Neural cell (in vitro differentiated cells): ENCODE data around the gene LY6G6D. TPM values are rescaled to one million over a fixed set of nuclear protein-coding genes. Genes with fewer than 3 reads are reported as not detected.

Source experiments
- H2AFZ ChIP-seq: fragments of 200-600, 300-800 bp; sonication (generic), shearing (Covaris generic); 2 replicates; pipeline ENCODE4 v1.6.0; 2014; ENCODE audit warnings: low read depth, mild to moderate bottlenecking, antibody characterized with exemption, low read length, moderate library complexity
- H3F3A ChIP-seq: fragments of 200-600 bp; shearing (Covaris generic); 2 replicates; pipeline ENCODE4 v1.6.1; 2016; ENCODE audit warnings: mild to moderate bottlenecking, moderate library complexity, mixed read lengths, antibody characterized with exemption, low read length; ENCODE audit not compliant: insufficient read depth, poor library complexity, severe bottlenecking
- H3K27ac ChIP-seq: fragments of 200-600, 300-800 bp; sonication (generic), shearing (Covaris generic); 2 replicates; pipeline ENCODE4 v1.5.1; 2014; ENCODE audit warnings: mild to moderate bottlenecking, low read length, moderate library complexity
- H3K27me3 ChIP-seq: fragments of 300-800, 200-600 bp; sonication (generic), shearing (Covaris generic); 2 replicates; pipeline ENCODE4 v1.6.0; 2014; ENCODE audit warnings: mild to moderate bottlenecking, low read depth, low read length, moderate library complexity; ENCODE audit not compliant: insufficient read depth
- H3K36me3 ChIP-seq: fragments of 300-800, 200-600 bp; sonication (generic), shearing (Covaris generic); 2 replicates; pipeline ENCODE4 v1.5.1; 2014; ENCODE audit warnings: mild to moderate bottlenecking, antibody characterized with exemption, low read length, moderate library complexity; ENCODE audit not compliant: insufficient read depth
- H3K4me2 ChIP-seq: fragments of 300-800, 200-600 bp; sonication (generic), shearing (Covaris generic); 2 replicates; pipeline ENCODE4 v1.6.0; 2014; ENCODE audit warnings: mild to moderate bottlenecking, low read length
- H3K4me3 ChIP-seq: fragments of 300-800, 200-600 bp; sonication (generic), shearing (Covaris generic); 2 replicates; pipeline ENCODE4 v1.5.1; 2014; ENCODE audit warnings: mild to moderate bottlenecking, low read length, moderate library complexity
- H3K79me2 ChIP-seq: fragments of 200-600 bp; shearing (Covaris generic); replicated peaks from 2 replicates; pipeline ENCODE4 v1.6.0; 2014; ENCODE audit warnings: mild to moderate bottlenecking, low read length, moderate library complexity; ENCODE audit not compliant: insufficient read depth
- H3K9ac ChIP-seq: fragments of 300-800, 200-600 bp; sonication (generic), shearing (Covaris generic); 2 replicates; pipeline ENCODE4 v1.6.1; 2016; ENCODE audit warnings: mild to moderate bottlenecking, low read length, mixed read lengths
- H3K9me2 ChIP-seq: fragments of 200-600 bp; shearing (Covaris generic); 2 replicates; pipeline ENCODE4 v1.6.1; 2016; ENCODE audit warnings: mild to moderate bottlenecking, low read length, mixed read lengths; ENCODE audit not compliant: insufficient read depth
- H3K9me3 ChIP-seq: fragments of 200-600, 300-800 bp; sonication (generic), shearing (Covaris generic); 2 replicates; pipeline ENCODE4 v1.6.1; 2016; ENCODE audit warnings: mild to moderate bottlenecking, mixed run types, low read length, moderate library complexity, mixed read lengths
- H4K20me1 ChIP-seq: fragments of 200-600 bp; shearing (Covaris generic); 2 replicates; pipeline ENCODE4 v1.6.1; 2016; ENCODE audit warnings: mild to moderate bottlenecking, mixed run types; ENCODE audit not compliant: insufficient read depth
- EP300 ChIP-seq: fragments of 450-650 bp; conservative IDR thresholded peaks from 2 replicates; pipeline ENCODE4 v1.6.1; 2014; ENCODE audit warnings: antibody characterized with exemption, mild to moderate bottlenecking, moderate library complexity; ENCODE audit not compliant: poor library complexity, severe bottlenecking
- EZH2 ChIP-seq: fragments of 200-600, 300-800 bp; shearing (Covaris generic), sonication (generic); IDR thresholded peaks from 2 replicates; pipeline ENCODE4 v1.6.1; 2014; ENCODE audit warnings: antibody characterized with exemption, low read length, borderline replicate concordance, mild to moderate bottlenecking; ENCODE audit not compliant: insufficient read depth, poor library complexity, severe bottlenecking
- MXI1 ChIP-seq: fragments of 450-650 bp; conservative IDR thresholded peaks from 2 replicates; pipeline ENCODE4 v1.6.1; 2014; ENCODE audit warnings: antibody characterized with exemption, mild to moderate bottlenecking; ENCODE audit not compliant: poor library complexity, severe bottlenecking
- POLR2AphosphoS5 ChIP-seq: IDR thresholded peaks from 2 replicates; pipeline ENCODE4 v1.6.1; 2012
- RAD21 ChIP-seq: fragments of 450-650 bp; conservative IDR thresholded peaks from 2 replicates; pipeline ENCODE4 v1.6.1; 2014; ENCODE audit warnings: antibody characterized with exemption, mild to moderate bottlenecking, moderate library complexity
- REST ChIP-seq: IDR thresholded peaks from 2 replicates; pipeline ENCODE4 v1.6.1; 2012; ENCODE audit warnings: borderline replicate concordance
- SMC3 ChIP-seq: fragments of 450-650 bp; conservative IDR thresholded peaks from 2 replicates; pipeline ENCODE4 v1.6.1; 2014; ENCODE audit warnings: antibody characterized with exemption, mild to moderate bottlenecking, moderate library complexity; ENCODE audit not compliant: poor library complexity
- TAF1 ChIP-seq: IDR thresholded peaks from 2 replicates; pipeline ENCODE4 v1.6.1; 2012; ENCODE audit warnings: low read depth
- polyA plus RNA-seq: library from polyadenylated mRNA; depleted of rRNA; stranded (reverse); fragments of >200 nt; gene quantifications from 2 replicates; pipeline ENCODE4 v1.2.3, GENCODE V29; 2014
- TF ChIP-seq, protein P1 (sequence below): fragments of 450-650 bp; IDR thresholded peaks from 2 replicates; pipeline ENCODE4 v1.5.1; 2014; ENCODE audit warnings: antibody characterized with exemption, mild to moderate bottlenecking, moderate library complexity; ENCODE audit not compliant: poor library complexity, severe bottlenecking

The LY6G6D gene
- polyA plus RNA-seq, 1 donor from 2014 or later: not detected

- no peaks in the 10 kb centered on the region for H3K9me3 ChIP-seq
- H4K20me1 ChIP-seq: no peaks in the 10 kb centered on the region
- H3K4me3 ChIP-seq: no peak overlapping the region
- H3K4me2 ChIP-seq: no peak overlapping the region
- no peak overlapping the region for H2AFZ ChIP-seq
- no peaks in the 10 kb centered on the region for H3K36me3 ChIP-seq
- H3K27ac ChIP-seq: no peak overlapping the region
- H3K9ac ChIP-seq: no peak overlapping the region
- H3K9me2 ChIP-seq: no peaks in the 10 kb centered on the region
- no peaks in the 10 kb centered on the region for H3K27me3 ChIP-seq
- TF ChIP-seq RAD21 (no peak), TAF1 (no peak), EP300 (no peak), MXI1 (no peak), EZH2 (no peak), POLR2AphosphoS5 (no peak), REST (no peak), SMC3 (no peak)
- TF ChIP-seq, protein P1, sequence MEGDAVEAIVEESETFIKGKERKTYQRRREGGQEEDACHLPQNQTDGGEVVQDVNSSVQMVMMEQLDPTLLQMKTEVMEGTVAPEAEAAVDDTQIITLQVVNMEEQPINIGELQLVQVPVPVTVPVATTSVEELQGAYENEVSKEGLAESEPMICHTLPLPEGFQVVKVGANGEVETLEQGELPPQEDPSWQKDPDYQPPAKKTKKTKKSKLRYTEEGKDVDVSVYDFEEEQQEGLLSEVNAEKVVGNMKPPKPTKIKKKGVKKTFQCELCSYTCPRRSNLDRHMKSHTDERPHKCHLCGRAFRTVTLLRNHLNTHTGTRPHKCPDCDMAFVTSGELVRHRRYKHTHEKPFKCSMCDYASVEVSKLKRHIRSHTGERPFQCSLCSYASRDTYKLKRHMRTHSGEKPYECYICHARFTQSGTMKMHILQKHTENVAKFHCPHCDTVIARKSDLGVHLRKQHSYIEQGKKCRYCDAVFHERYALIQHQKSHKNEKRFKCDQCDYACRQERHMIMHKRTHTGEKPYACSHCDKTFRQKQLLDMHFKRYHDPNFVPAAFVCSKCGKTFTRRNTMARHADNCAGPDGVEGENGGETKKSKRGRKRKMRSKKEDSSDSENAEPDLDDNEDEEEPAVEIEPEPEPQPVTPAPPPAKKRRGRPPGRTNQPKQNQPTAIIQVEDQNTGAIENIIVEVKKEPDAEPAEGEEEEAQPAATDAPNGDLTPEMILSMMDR: no peak
- no peaks in the 10 kb centered on the region for H3F3A ChIP-seq
- H3K79me2 ChIP-seq: no peaks in the 10 kb centered on the region
Observed at GRCh38 chr6:31693535-31693934, 21.6 kb upstream of the LY6G6D start.

DNA sequence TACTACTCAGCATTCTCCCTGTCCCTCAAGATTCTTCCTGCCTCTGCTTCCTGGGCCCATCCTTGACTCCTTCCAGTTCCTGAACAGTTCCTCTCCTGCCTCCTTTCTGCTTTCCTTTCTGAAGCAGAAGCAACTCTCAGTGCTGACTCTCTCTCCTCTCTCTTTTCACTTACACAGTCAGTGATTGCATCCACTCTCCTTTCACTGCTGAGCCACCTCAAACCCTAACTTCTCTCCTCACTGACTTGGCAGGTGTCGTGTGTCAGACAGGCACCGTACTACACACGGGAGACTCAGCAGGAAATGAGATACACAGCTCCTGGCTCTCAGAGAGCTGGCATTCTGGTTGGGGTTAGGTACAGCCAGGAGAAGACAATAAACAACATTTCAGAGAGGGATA lies 17.6 kb upstream of the LY6G6D start:
- no peak overlapping the region for H3K9ac ChIP-seq

More for the DNA sequence above, 17.6 kb upstream of the LY6G6D start:
- Histone ChIP-seq H2AFZ (no peak overlapping the region), H3K27me3 (no peaks in the 10 kb centered on the region), H3K9me3 (no peaks in the 10 kb centered on the region), H3K27ac (no peak overlapping the region), H4K20me1 (no peaks in the 10 kb centered on the region), H3K4me2 (no peak overlapping the region), H3F3A (no peaks in the 10 kb centered on the region), H3K36me3 (no peaks in the 10 kb centered on the region), H3K9me2 (no peaks in the 10 kb centered on the region), H3K4me3 (no peak overlapping the region), H3K79me2 (peaks cover 24% of the 10 kb centered on the region)
- TF ChIP-seq, protein P1: no peak
- TF ChIP-seq POLR2AphosphoS5 (no peak), RAD21 (no peak), MXI1 (no peak), EZH2 (no peak), SMC3 (no peak), REST (no peak), EP300 (no peak), TAF1 (no peak)
